Hematopoietic multipotent progenitor cell treated with erythropoietin and hydrocortisone succinate and interleukin-3 and kit ligand, for 8 days (in vitro differentiated cells): ENCODE data around the gene KRTAP24-1.

Experiments used
- DNase-seq: peaks from one replicate; pipeline ENCODE4 v3.0.0-alpha.2; 2015

The KRTAP24-1 gene

GRCh38 chr21:30282850-30283249 is at the start of gene KRTAP24-1:
Gene KRTAP24-1, minus strand, starts transcription at chr21:30282950. Its CDS starts 18 bp downstream, at chr21:30282932.
- DNase-seq, result no peak

- no peak for DNase-seq
Observed at GRCh38 chr21:30329203-30329875, 46.6 kb upstream of the KRTAP24-1 start.

GRCh38 chr21:30326390-30326789 is 43.6 kb upstream of the KRTAP24-1 start:
- DNase-seq, result no peak

GRCh38 chr21:30320215-30320614 is 37.5 kb upstream of the KRTAP24-1 start, which contains the start of gene KRTAP26-1:
Gene KRTAP26-1, minus strand, starts transcription at chr21:30320315. Its CDS starts 280 bp downstream, at chr21:30320035.
- DNase-seq, result no peak

- no peak for DNase-seq
Observed at GRCh38 chr21:30315701-30316100, 33.0 kb upstream of the KRTAP24-1 start.

GRCh38 chr21:30306884-30307283 is 24.1 kb upstream of the KRTAP24-1 start:
- DNase-seq, result no peak

- no peak for DNase-seq
Observed at GRCh38 chr21:30305136-30305535, 22.4 kb upstream of the KRTAP24-1 start.

- no peak for DNase-seq
Observed at GRCh38 chr21:30289215-30289614, 6.5 kb upstream of the KRTAP24-1 start, which contains the start of gene KRTAP25-1. Gene KRTAP25-1, minus strand, starts transcription at chr21:30289514. Its CDS starts 24 bp downstream, at chr21:30289490.

- DNase-seq, result no peak
Observed at GRCh38 chr21:30271611-30272010, 11.1 kb downstream of the KRTAP24-1 start.

- DNase-seq, result no peak
Observed at GRCh38 chr21:30271156-30271555, 11.6 kb downstream of the KRTAP24-1 start.

GRCh38 chr21:30269803-30270530 is 12.8 kb downstream of the KRTAP24-1 start:
- DNase-seq, result no peak

GRCh38 chr21:30268608-30269197 is 14.0 kb downstream of the KRTAP24-1 start:
- DNase-seq, result peak; percentile 7

- DNase-seq, result peak; percentile 24
Observed at GRCh38 chr21:30257773-30258172, 25.0 kb downstream of the KRTAP24-1 start.

GRCh38 chr21:30256100-30256499 is 26.6 kb downstream of the KRTAP24-1 start:
- DNase-seq, result no peak

- DNase-seq, result no peak
Observed at GRCh38 chr21:30255679-30256078, 27.1 kb downstream of the KRTAP24-1 start.

- DNase-seq, result no peak
Observed at GRCh38 chr21:30251781-30252180, 31.0 kb downstream of the KRTAP24-1 start.

GRCh38 chr21:30249936-30250335 is 32.8 kb downstream of the KRTAP24-1 start:
- DNase-seq, result no peak

- no peak for DNase-seq
Observed at GRCh38 chr21:30248844-30249243, 33.9 kb downstream of the KRTAP24-1 start.

- DNase-seq, result no peak
Observed at GRCh38 chr21:30245061-30245460, 37.7 kb downstream of the KRTAP24-1 start.

GRCh38 chr21:30243691-30244090 is 39.1 kb downstream of the KRTAP24-1 start:
- no peak for DNase-seq

GRCh38 chr21:30240661-30241060 is 42.1 kb downstream of the KRTAP24-1 start:
- DNase-seq, result no peak

GRCh38 chr21:30238168-30238567 is 44.6 kb downstream of the KRTAP24-1 start:
- DNase-seq, result no peak

- no peak for DNase-seq
Observed at GRCh38 chr21:30234643-30235042, 48.1 kb downstream of the KRTAP24-1 start.

- no peak for DNase-seq
Observed at GRCh38 chr21:30234050-30234449, 48.7 kb downstream of the KRTAP24-1 start.
